Occipital lobe (tissue), 2 donors: ENCODE measurements around the gene SYTL4. TPM values are rescaled to one million over a fixed set of nuclear protein-coding genes. Genes with fewer than 3 reads are reported as not detected.

Source experiments
- DNase-seq: peaks from one replicate; lab custom pipeline; 2025; lab: John Stamatoyannopoulos, UW
- total RNA-seq: library from RNA; depleted of rRNA; stranded (reverse); fragments of >200 nt; gene quantifications from one replicate; pipeline ENCODE4 v1.2.3, GENCODE V29; 2014

SYTL4 gene
- total RNA-seq, 1 donor from 2014 or later: 2.3 TPM

GRCh38 chrX:100648458-100649417, 83.2 kb downstream of the SYTL4 start:
- DNase-seq: no peak

DNA sequence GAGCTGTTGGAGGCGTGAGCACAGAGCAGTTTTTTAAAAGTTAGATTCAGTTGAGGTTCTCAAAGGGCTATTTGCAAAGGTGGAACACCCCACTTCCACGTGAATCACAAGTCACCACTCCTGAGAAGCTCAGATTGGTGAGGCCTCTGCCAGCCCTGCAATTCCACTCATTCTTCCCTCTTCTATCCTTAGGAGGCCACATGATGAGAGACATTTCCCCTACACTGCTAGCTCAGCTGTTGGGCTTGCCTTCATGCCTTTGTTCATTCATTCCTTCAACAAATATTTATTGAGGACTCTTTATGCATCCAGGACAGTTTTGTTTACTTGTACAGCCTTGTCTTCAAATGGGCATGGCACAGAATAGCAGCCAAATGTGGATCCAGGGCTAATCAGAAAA, 84.2 kb downstream of the SYTL4 start:
- DNase-seq: no peak

GRCh38 chrX:100647095-100647494, 84.8 kb downstream of the SYTL4 start:
- DNase-seq: no peak

GRCh38 chrX:100645106-100645505, 86.8 kb downstream of the SYTL4 start:
- no peak for DNase-seq

- DNase-seq: no peak
These were observed 87.7 kb downstream of the SYTL4 start, which contains the start of gene SRPX2 for GRCh38 chrX:100643956-100644860. Gene SRPX2, plus strand, starts transcription at chrX:100644199. Its CDS starts 2,124 bp downstream, at chrX:100646323.

GRCh38 chrX:100643212-100643611, 88.7 kb downstream of the SYTL4 start:
- no peak for DNase-seq

- no peak for DNase-seq
These were observed 89.6 kb downstream of the SYTL4 start for GRCh38 chrX:100642290-100642689.

DNA sequence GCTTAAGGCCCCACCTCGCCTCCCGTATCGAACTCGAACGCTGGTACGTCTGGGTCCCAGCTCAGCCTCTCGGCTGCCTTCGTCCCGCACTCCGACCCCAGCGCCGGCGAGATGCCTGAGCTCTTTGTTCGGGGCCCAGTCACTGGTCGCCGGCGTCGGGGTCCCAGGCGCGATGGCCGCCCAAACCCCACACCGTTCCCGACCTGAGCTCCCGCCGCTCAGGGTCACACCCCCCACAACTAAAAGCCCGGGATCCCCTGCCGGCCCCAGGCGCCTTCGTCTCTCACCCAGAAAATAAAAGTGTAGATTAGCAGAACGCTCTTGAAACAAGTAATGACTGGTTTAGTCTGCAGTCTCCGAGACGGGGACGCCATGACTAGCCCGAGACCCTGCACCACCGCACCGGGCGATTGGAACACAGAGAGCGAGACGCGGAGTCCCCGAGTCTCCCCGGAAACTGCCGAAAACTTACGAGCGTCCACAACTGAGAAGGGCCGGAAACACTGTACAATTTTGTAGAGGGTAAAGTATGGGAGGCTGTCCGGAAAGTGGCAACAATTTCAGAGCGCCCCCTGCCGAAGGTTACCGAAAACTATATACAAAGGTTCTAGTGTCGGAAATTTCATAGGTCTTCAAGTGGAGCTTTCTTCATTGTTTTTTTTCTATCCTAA, 95.5 kb downstream of the SYTL4 start, which contains the start of gene TSPAN6:
TSS of gene TSPAN6 (minus strand) at position 486 of the 671 bp plus-strand sequence. CDS start at position 374, 112 bp downstream.
- DNase-seq: peak; percentile 19

DNA sequence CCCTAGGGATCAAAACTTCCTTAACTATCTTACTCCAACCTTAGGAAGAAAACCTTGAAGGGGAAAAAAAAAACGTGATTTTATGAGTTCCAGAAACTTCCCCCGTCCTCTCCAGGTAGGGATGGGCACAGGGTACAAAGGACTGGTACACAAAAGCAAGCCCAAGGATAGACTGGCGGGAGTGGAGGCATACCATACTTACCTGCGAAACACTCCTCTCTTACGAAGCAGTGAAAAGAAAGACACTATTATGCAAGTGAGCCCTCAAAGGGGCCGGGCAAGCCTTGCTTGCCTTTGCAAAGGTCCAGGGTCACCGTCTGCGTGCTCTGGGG, 96.0 kb downstream of the SYTL4 start:
- DNase-seq: no peak

- DNase-seq: no peak
These were observed 96.9 kb downstream of the SYTL4 start for GRCh38 chrX:100635040-100635439.

- no peak for DNase-seq
These were observed 105.9 kb downstream of the SYTL4 start for GRCh38 chrX:100625985-100626491.

Other genes starting within 250 kb of the SYTL4 start
- not detected for gene TNMD, start 147.2 kb downstream of the SYTL4 start, total RNA-seq
- 32.1 TPM for gene TSPAN6, start 95.3 kb downstream of the SYTL4 start, total RNA-seq
- 1.2 TPM for gene SRPX2, start 87.9 kb downstream of the SYTL4 start, total RNA-seq
- 14.5 TPM for gene CSTF2, start 88.3 kb upstream of the SYTL4 start, total RNA-seq
- not detected for gene NOX1, start 142.2 kb upstream of the SYTL4 start, total RNA-seq
- 0.16 TPM for gene XKRX, start 196.8 kb upstream of the SYTL4 start, total RNA-seq
- not detected for gene ARL13A, start 237.6 kb upstream of the SYTL4 start, total RNA-seq